GM19023 (cell line): ENCODE measurements around the gene TLE3.
"Not testable (repeated sequence)": the region's sequence is repeated elsewhere in the genome, so short reads cannot be mapped to it uniquely, and the experiment has no call there.

Experiments
- ATAC-seq: cut with Tn5 transposase; IDR thresholded peaks from one replicate; pipeline ENCODE4 v1.9.1; 2021; ENCODE audit warnings: mild to moderate bottlenecking, moderate library complexity; ENCODE audit not compliant: unreplicated experiment

Gene TLE3

GRCh38 chr15:70097321-70098152 is at the start of gene TLE3:
Gene TLE3 (minus strand): TSS chr15:70097917. CDS start chr15:70096798, 1,119 bp downstream.
- ATAC-seq: peak; percentile 50

GRCh38 chr15:70147178-70147760 is 49.6 kb upstream of the TLE3 start:
- ATAC-seq: no peak

GRCh38 chr15:70146771-70147170 is 49.1 kb upstream of the TLE3 start:
- no peak for ATAC-seq

GRCh38 chr15:70146162-70146561 is 48.4 kb upstream of the TLE3 start:
- no peak for ATAC-seq

- ATAC-seq: no peak
Measured at GRCh38 chr15:70145261-70145660, 47.5 kb upstream of the TLE3 start.

- ATAC-seq: no peak
Measured at GRCh38 chr15:70142322-70143191, 44.8 kb upstream of the TLE3 start.

GRCh38 chr15:70142072-70142321 is 44.3 kb upstream of the TLE3 start:
- no peak for ATAC-seq

- ATAC-seq: no peak
Measured at GRCh38 chr15:70141376-70142071, 43.8 kb upstream of the TLE3 start.

GRCh38 chr15:70140543-70141375 is 43.0 kb upstream of the TLE3 start:
- no peak for ATAC-seq

- ATAC-seq: no peak
Measured at GRCh38 chr15:70140025-70140542, 42.4 kb upstream of the TLE3 start.

GRCh38 chr15:70137967-70138366 is 40.2 kb upstream of the TLE3 start:
- no peak for ATAC-seq

- ATAC-seq: not testable (repeated sequence)
Measured at GRCh38 chr15:70137021-70137420, 39.3 kb upstream of the TLE3 start.

GRCh38 chr15:70133781-70134421 is 36.2 kb upstream of the TLE3 start:
- ATAC-seq: no peak

- no peak for ATAC-seq
Measured at GRCh38 chr15:70133296-70133695, 35.6 kb upstream of the TLE3 start.

GRCh38 chr15:70132571-70132970 is 34.9 kb upstream of the TLE3 start:
- ATAC-seq: no peak

GRCh38 chr15:70132139-70132538 is 34.4 kb upstream of the TLE3 start:
- no peak for ATAC-seq

GRCh38 chr15:70128414-70129140 is 30.9 kb upstream of the TLE3 start:
- ATAC-seq: no peak

- no peak for ATAC-seq
Measured at GRCh38 chr15:70127770-70128413, 30.2 kb upstream of the TLE3 start.
